Breast epithelium (tissue), 4 donors: ENCODE measurements around the gene ATP1B2. TPM values are rescaled to one million over a fixed set of nuclear protein-coding genes. Genes with fewer than 3 reads are reported as not detected.
A peak's percentile ranks its signal among the peaks of the same experiment; 100 is the strongest.
"Not testable (repeated sequence)": the region's sequence is repeated elsewhere in the genome, so short reads cannot be mapped to it uniquely, and the experiment has no call there.

ENCODE experiments used
- DNase-seq, 2 donors: peaks; one replicate each; pipeline ENCODE4 v3.0.0-alpha.2; 2019; ENCODE audit warnings: low spot score in 2 of 2
- H3K27ac ChIP-seq, 2 donors: fragments of 200-600 bp; sonication (generic) in 1 of 2; one replicate each; pipeline ENCODE4 v1.5.1; 2016 to 2019; ENCODE audit warnings: mild to moderate bottlenecking in 1 of 2
- H3K27me3 ChIP-seq, 2 donors: fragments of 200-600 bp; sonication (generic) in 1 of 2; one replicate each; pipeline versions ENCODE4 v1.5.1 to v1.6.0; 2017 to 2019; ENCODE audit warnings: control low read depth in 1 of 2, mild to moderate bottlenecking in 1 of 2
- H3K36me3 ChIP-seq: fragments of 200-600 bp; one replicate; pipeline ENCODE4 v1.5.1; 2019
- H3K4me1 ChIP-seq, 2 donors: fragments of 200-600 bp; sonication (generic); one replicate each; pipeline ENCODE4 v1.5.1; 2016 to 2019; ENCODE audit warnings: control low read depth in 1 of 2
- H3K4me3 ChIP-seq, 3 donors: fragments of 200-600 bp; sonication (generic); 1 replicate in 2 of 3; 2 replicates in 1 of 3; pipeline ENCODE4 v1.5.1; 2016 to 2019; ENCODE audit warnings: mild to moderate bottlenecking in 3 of 3, moderate library complexity in 2 of 3
- H3K9me3 ChIP-seq, 2 donors: fragments of 200-600 bp; sonication (generic) in 1 of 2; one replicate each; pipeline ENCODE4 v1.5.1; 2016 to 2019; ENCODE audit warnings: control low read depth in 1 of 2
- POLR2A ChIP-seq: fragments of 450-650 bp; IDR thresholded peaks from one replicate; pipeline ENCODE4 v1.6.1; 2016; ENCODE audit warnings: antibody characterized with exemption, mild to moderate bottlenecking, moderate library complexity
- POLR2AphosphoS5 ChIP-seq, 3 donors: sonication (generic); formaldehyde crosslinking; IDR thresholded peaks; one replicate each; pipeline ENCODE4 v1.6.1; 2017; ENCODE audit warnings: antibody characterized with exemption in 3 of 3
- intact Hi-C: fragments of 100-400 bp; cut with DNase I; formaldehyde crosslinking; loops from one replicate; pipeline ENCODE4 v1.15.1; 2023; ENCODE audit warnings: low total_unique reads
- total RNA-seq, 3 donors: library from RNA; depleted of rRNA; stranded (reverse); fragments of >200 nt; gene quantifications; one replicate each; pipeline ENCODE4 v1.1.0, GENCODE V29; 2016
- TF ChIP-seq, protein P1 (sequence below), 3 donors: fragments of 450-650 bp; IDR thresholded peaks; one replicate each; pipeline ENCODE4 v1.5.1; 2016 to 2017; ENCODE audit warnings: antibody characterized with exemption in 3 of 3, mild to moderate bottlenecking in 3 of 3, moderate library complexity in 3 of 3

Gene ATP1B2
- total RNA-seq, 3 donors from 2014 or later, result 0.16 to 1.2 (median 0.98) TPM

DNA sequence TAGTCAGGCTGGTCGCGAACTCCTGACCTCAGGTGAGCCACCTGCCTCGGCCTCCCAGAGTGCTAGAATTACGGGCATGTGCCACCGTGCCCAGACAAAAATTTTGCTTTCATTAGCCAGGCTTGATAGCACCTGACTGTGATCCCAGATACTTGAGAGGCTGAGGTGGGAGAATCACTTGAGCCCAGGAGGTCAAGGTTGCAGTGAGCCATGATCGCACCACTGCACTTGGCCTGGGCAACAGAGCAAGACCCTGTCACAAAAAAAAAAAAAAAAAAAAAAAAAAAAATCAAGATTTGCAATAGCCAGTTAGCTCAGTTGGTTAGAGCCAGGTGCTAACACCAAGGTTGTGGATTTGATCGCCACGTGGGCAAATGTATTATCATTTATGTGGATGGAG is 29.9 kb upstream of the ATP1B2 start:
- Histone ChIP-seq H3K27me3 (no peaks in the 10 kb centered on the region), H3K4me3 (no peak overlapping the region), H3K4me1 (no peaks in the 10 kb centered on the region), H3K36me3 (no peaks in the 10 kb centered on the region), H3K27ac (no peak overlapping the region), H3K9me3 (no peaks in the 10 kb centered on the region)
- TF ChIP-seq POLR2AphosphoS5 (IDR thresholded peaks at IDR 0.05), result no peak
- no peak for TF ChIP-seq POLR2A
- TF ChIP-seq, protein P1, sequence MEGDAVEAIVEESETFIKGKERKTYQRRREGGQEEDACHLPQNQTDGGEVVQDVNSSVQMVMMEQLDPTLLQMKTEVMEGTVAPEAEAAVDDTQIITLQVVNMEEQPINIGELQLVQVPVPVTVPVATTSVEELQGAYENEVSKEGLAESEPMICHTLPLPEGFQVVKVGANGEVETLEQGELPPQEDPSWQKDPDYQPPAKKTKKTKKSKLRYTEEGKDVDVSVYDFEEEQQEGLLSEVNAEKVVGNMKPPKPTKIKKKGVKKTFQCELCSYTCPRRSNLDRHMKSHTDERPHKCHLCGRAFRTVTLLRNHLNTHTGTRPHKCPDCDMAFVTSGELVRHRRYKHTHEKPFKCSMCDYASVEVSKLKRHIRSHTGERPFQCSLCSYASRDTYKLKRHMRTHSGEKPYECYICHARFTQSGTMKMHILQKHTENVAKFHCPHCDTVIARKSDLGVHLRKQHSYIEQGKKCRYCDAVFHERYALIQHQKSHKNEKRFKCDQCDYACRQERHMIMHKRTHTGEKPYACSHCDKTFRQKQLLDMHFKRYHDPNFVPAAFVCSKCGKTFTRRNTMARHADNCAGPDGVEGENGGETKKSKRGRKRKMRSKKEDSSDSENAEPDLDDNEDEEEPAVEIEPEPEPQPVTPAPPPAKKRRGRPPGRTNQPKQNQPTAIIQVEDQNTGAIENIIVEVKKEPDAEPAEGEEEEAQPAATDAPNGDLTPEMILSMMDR (IDR thresholded peaks at IDR 0.05), result no peak
- no peak for DNase-seq
- intact Hi-C loops, result no loop called here

DNA sequence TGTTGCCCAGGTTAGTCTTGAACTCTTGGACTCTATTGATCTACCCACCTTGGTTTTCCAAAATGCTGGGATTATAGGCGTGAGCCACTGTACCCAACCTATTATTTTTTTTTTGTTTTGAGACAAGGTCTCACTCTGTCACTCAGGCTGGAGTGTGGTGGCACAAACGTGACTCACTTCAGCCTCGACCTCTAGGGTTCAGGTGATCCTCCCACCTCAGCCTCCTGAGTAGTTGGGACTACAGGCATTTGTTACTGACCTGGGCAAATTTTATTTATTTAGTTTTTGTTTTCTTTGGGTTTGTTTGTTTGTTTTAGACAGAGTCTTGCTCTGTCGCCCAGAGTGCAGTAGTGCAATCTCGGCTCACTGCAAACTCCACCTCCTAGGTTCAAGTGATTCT is 27.1 kb upstream of the ATP1B2 start:
- Histone ChIP-seq H3K4me3 (no peak overlapping the region), H3K36me3 (no peaks in the 10 kb centered on the region), H3K27me3 (no peaks in the 10 kb centered on the region), H3K27ac (no peak overlapping the region), H3K9me3 (no peaks in the 10 kb centered on the region), H3K4me1 (no peaks in the 10 kb centered on the region)
- intact Hi-C loops, result no loop called here
- TF ChIP-seq POLR2A, result no peak
- no peak for TF ChIP-seq POLR2AphosphoS5 (IDR thresholded peaks at IDR 0.05)
- TF ChIP-seq, protein P1 (IDR thresholded peaks at IDR 0.05), result no peak
- no peak for DNase-seq

DNA sequence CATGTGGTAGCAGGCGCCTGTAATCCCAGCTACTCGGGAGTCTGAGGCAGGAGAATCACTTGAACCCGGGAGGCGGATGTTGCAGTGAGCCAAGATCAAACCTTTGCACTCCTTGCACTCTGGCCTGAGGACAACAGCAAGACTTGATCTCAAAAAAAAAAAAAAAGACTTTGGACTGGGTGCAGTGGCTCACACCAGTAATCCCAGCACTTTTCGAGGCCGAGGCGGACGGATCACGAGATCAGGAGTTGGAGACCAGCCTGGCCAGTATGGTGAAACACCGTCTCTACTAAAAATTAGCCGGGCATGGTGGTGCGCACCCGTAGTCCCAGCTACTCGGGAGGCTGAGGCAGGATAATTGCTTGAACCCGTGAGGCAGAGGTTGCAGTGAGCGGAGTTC is 25.0 kb upstream of the ATP1B2 start:
- intact Hi-C loops, H3K36me3 ChIP-seq, H3K27ac ChIP-seq, H3K27me3 ChIP-seq, H3K9me3 ChIP-seq, H3K4me1 ChIP-seq, H3K4me3 ChIP-seq, DNase-seq: not testable (repeated sequence)

DNA sequence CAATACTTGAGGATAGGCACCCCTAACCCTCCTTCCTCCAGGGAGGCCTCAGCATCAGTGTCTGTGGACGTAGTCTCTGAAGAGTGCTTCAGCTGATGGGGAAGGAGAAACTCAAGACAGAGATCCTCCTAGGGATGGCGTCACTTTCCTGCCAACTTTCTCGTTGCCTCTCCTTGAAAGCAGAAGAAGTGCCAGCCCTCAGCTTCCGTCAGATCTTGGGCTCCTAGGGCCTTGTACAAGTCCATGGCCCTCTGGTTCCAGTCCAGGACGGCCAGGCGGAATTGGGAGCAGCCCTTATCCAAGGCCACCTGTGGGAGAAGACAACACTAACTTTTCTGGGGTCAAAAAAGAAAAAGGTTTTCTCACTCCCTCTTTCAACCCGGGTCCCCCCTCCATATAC is 24.4 kb upstream of the ATP1B2 start:
- intact Hi-C loops, result no loop called here
- no peak overlapping the region for H3K27ac ChIP-seq
- H3K36me3 ChIP-seq, result no peaks in the 10 kb centered on the region
- DNase-seq, result no peak
- TF ChIP-seq, protein P1 (IDR thresholded peaks at IDR 0.05), result no peak
- TF ChIP-seq POLR2A, result no peak
- TF ChIP-seq POLR2AphosphoS5 (IDR thresholded peaks at IDR 0.05), result no peak
- peak overlapping the region in 2 of 3 donors; percentile 82 to 94 for H3K4me3 ChIP-seq
- no peaks in the 10 kb centered on the region for H3K27me3 ChIP-seq
- no peaks in the 10 kb centered on the region for H3K9me3 ChIP-seq
- H3K4me1 ChIP-seq, result no peaks in the 10 kb centered on the region

DNA sequence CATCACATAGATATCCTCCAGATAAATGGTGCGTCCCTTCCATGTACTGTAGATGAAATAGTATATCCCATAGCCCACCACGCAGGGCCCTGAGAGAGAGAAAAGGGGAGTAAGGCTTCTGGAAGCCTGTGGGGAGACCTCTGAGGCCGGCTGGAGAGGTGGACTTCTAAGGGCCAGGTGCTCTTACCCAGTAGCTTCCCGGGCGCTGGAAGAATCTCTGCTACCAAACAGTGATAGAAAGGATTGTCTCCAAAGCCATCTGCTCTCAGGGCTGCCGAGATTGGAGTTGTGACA is 23.8 kb upstream of the ATP1B2 start:
- Histone ChIP-seq H3K36me3 (no peaks in the 10 kb centered on the region), H3K4me1 (no peaks in the 10 kb centered on the region), H3K27me3 (no peaks in the 10 kb centered on the region), H3K4me3 (peak overlapping the region; percentile 78 to 94 (median 82)), H3K27ac (peak overlapping the region; percentile 97), H3K9me3 (no peaks in the 10 kb centered on the region)
- intact Hi-C loops, result no loop called here
- TF ChIP-seq POLR2A (no peak), POLR2AphosphoS5 (IDR thresholded peaks at IDR 0.05) (no peak)
- TF ChIP-seq, protein P1 (IDR thresholded peaks at IDR 0.05), result no peak
- no peak for DNase-seq
